Measurements from ENCODE around the gene ACSS1.

DNA sequence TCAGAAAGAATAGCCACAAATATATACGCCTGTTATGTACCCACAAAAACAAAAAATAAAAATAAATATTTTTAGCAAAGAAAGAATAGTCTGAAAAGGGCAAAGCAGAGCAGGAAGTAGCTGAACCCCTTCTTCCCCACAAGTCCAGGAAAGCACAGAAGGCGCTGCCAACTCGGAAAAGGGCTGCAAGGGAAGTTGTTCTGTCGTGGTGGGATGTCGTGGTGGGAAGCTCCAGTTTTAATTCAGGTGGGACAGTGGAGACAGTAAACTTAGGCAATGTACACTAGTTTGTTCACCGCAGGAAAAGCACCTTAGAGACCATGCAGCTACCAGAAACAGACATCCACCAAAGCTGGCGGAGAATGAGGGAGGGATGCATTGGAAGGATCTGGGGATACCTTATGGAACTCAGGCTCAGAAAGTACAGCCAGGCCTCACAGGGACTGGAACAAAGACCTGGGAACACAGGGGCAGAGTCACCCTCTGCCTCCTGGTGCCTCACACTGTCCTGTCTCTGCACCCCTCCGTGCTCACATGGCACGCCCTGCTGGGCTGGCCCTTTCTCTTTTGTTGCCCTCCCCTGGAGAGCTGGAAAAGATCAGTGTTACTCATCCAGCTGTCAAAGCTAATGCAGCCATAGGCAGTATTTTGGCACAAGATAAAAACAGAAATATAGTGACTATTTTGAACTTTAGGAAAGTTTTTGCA, 62.0 kb downstream of the ACSS1 start:
- no peak for TF ChIP-seq GATA3 (IDR thresholded peaks at IDR 0.05; ENCODE audit: low read depth, low read length)
- TF ChIP-seq GATA2 (IDR thresholded peaks at IDR 0.05; ENCODE audit: low read depth, low read length): no peak
